HCT116 (cell line): Measurements from ENCODE around the gene SMURF1. TPM values are rescaled to one million over a fixed set of nuclear protein-coding genes. Genes with fewer than 3 reads are reported as not detected.

ENCODE experiments used
- ATAC-seq: fragments of 200-7000 bp; cut with Tn5 transposase; 2 replicates; pipeline ENCODE4 v1.9.1; 2020; ENCODE audit warnings: mild to moderate bottlenecking, moderate library complexity
- BruUV-seq: library from RNA; stranded (reverse); fragments of 400-500 nt; replicated peaks from 2 replicates; lab custom pipeline; 2021; lab: Mats Ljungman, UMichigan
- CTCF ChIA-PET: fragments of 300-600 bp; sonication (Branson Sonifier 250); formaldehyde crosslinking; loops from one replicate; lab custom pipeline; 2021; ENCODE audit warnings: antibody characterized with exemption; lab: Charles Lee
- POLR2A ChIA-PET: fragments of 300-600, 350-600 bp; sonication (Branson Sonifier 250); formaldehyde crosslinking; loops from one replicate; lab custom pipeline; 2021; ENCODE audit warnings: antibody characterized with exemption; lab: Charles Lee
- RAD21 ChIA-PET, 2 experiments: fragments of 300-600 bp; sonication (Branson Sonifier 250); formaldehyde crosslinking; loops; one replicate each; lab custom pipeline; 2023; ENCODE audit warnings: low total read pairs in 2 of 2; ENCODE audit not compliant: uncharacterized antibody in 2 of 2, unreplicated experiment in 2 of 2, low non-redundant PET in 1 of 2; lab: Charles Lee
- DNase-seq: peaks from one replicate; pipeline ENCODE4 v3.0.0-alpha.2; 2010; ENCODE audit warnings: low read depth, low spot score
- H2AFZ ChIP-seq: fragments of 200-600 bp; shearing (Covaris generic), sonication (generic); 2 replicates; pipeline ENCODE4 v1.6.1; 2017; ENCODE audit warnings: low read depth, mixed run types, mixed read lengths, antibody characterized with exemption, low read length; ENCODE audit not compliant: poor library complexity, severe bottlenecking
- H3K27ac ChIP-seq: 2 replicates; pipeline ENCODE4 v1.5.1; 2012; ENCODE audit warnings: low read depth, low read length
- H3K27me3 ChIP-seq: fragments of 200-600 bp; sonication (generic); 2 replicates; pipeline ENCODE4 v1.6.1; 2016; ENCODE audit warnings: mixed run types, low read length, mixed read lengths; ENCODE audit not compliant: insufficient read depth
- H3K36me3 ChIP-seq, 2 experiments: fragments of 200-500 bp in 1 of 2; fragments of 200-600 bp in 1 of 2; sonication (Bioruptor generic) in 1 of 2; sonication (generic) in 1 of 2; 2 replicates each; pipeline versions ENCODE4 v1.5.1 to v1.6.1; 2014 to 2016; ENCODE audit warnings: low read length in 2 of 2, inconsistent platforms in 1 of 2, mixed read lengths in 1 of 2, mixed run types in 1 of 2; ENCODE audit not compliant: insufficient read depth in 2 of 2, control insufficient read depth in 1 of 2
- H3K4me1 ChIP-seq, 2 experiments: fragments of 200-600 bp in 1 of 2; sonication (generic) in 1 of 2; 2 replicates each; pipeline versions ENCODE4 v1.5.1 to v1.6.1; 2012 to 2017; ENCODE audit warnings: low read length in 2 of 2, inconsistent platforms in 1 of 2, mild to moderate bottlenecking in 1 of 2, mixed read lengths in 1 of 2, mixed run types in 1 of 2, moderate library complexity in 1 of 2; ENCODE audit not compliant: insufficient read depth in 2 of 2, control insufficient read depth in 1 of 2
- H3K4me2 ChIP-seq: fragments of 200-600 bp; sonication (generic); 2 replicates; pipeline ENCODE4 v1.6.1; 2017; ENCODE audit warnings: mixed run types, low read length, mixed read lengths
- H3K4me3 ChIP-seq, 2 experiments: fragments of 200-600 bp in 1 of 2; sonication (generic) in 1 of 2; replicated peaks in 1 of 2; 2 replicates each; pipeline ENCODE4 v1.5.1; 2011 to 2016; ENCODE audit warnings: low read length in 2 of 2, control low read depth in 1 of 2, low read depth in 1 of 2, mild to moderate bottlenecking in 1 of 2, mixed read lengths in 1 of 2, mixed run types in 1 of 2
- H3K79me2 ChIP-seq: fragments of 200-600 bp; sonication (generic); 2 replicates; pipeline ENCODE4 v1.6.1; 2017; ENCODE audit warnings: mild to moderate bottlenecking, mixed run types, low read length, moderate library complexity, mixed read lengths; ENCODE audit not compliant: insufficient read depth
- H3K9ac ChIP-seq: fragments of 200-600 bp; sonication (generic); 2 replicates; pipeline ENCODE4 v1.6.1; 2016; ENCODE audit warnings: low read length, mixed read lengths
- H3K9me2 ChIP-seq: fragments of 200-600 bp; sonication (generic), shearing (Covaris generic); 2 replicates; pipeline ENCODE4 v1.6.1; 2017; ENCODE audit warnings: mixed run types, mild to moderate bottlenecking, moderate library complexity; ENCODE audit not compliant: insufficient read depth
- H3K9me3 ChIP-seq, 2 experiments: fragments of 200-500 bp in 1 of 2; fragments of 200-600 bp in 1 of 2; sonication (Bioruptor generic) in 1 of 2; sonication (generic) in 1 of 2; 2 replicates each; pipeline ENCODE4 v1.6.1; 2014 to 2017; ENCODE audit warnings: low read length in 2 of 2, mixed read lengths in 2 of 2, inconsistent platforms in 1 of 2, low read depth in 1 of 2, mild to moderate bottlenecking in 1 of 2, mixed run types in 1 of 2, moderate library complexity in 1 of 2; ENCODE audit not compliant: control insufficient read depth in 1 of 2, insufficient read depth in 1 of 2
- H4K20me1 ChIP-seq: fragments of 200-600 bp; sonication (generic), shearing (Covaris generic); 2 replicates; pipeline ENCODE4 v1.6.1; 2017; ENCODE audit warnings: mixed run types, mild to moderate bottlenecking, moderate library complexity; ENCODE audit not compliant: insufficient read depth
- POLR2AphosphoS5 ChIP-seq: IDR thresholded peaks from 2 replicates; pipeline ENCODE4 v1.6.1; 2011; ENCODE audit warnings: mild to moderate bottlenecking, low read depth, low read length, moderate library complexity
- SIN3A ChIP-seq: IDR thresholded peaks from 2 replicates; pipeline ENCODE4 v1.6.1; 2012; ENCODE audit warnings: low read depth
- SRF ChIP-seq: IDR thresholded peaks from 2 replicates; pipeline ENCODE4 v1.6.1; 2012; ENCODE audit warnings: low read depth
- intact Hi-C: fragments of 100-400 bp; cut with micrococcal nuclease; formaldehyde crosslinking; loops from 2 replicates; pipeline ENCODE4 v1.10.0; 2022
- total RNA-seq: library from RNA; stranded (reverse); gene quantifications from one replicate; pipeline ENCODE4 v1.2.1, GENCODE V29; 2021; ENCODE audit not compliant: unreplicated experiment
- TF ChIP-seq, protein P1 (sequence below): IDR thresholded peaks from 2 replicates; pipeline ENCODE4 v1.6.1; 2012; ENCODE audit warnings: low read depth
- TF ChIP-seq, protein P2 (sequence below): IDR thresholded peaks from 2 replicates; pipeline ENCODE4 v1.6.1; 2012
- TF ChIP-seq, protein P3 (sequence below), 3 experiments: fragments of 200-600 bp in 1 of 3; sonication (generic) in 1 of 3; IDR thresholded peaks in 2 of 3; conservative IDR thresholded peaks in 1 of 3; 2 replicates each; pipeline ENCODE4 v1.5.1; 2012 to 2017; ENCODE audit warnings: low read depth in 2 of 3, low read length in 2 of 3, antibody characterized with exemption in 1 of 3, borderline replicate concordance in 1 of 3, control low read depth in 1 of 3, mild to moderate bottlenecking in 1 of 3, mixed read lengths in 1 of 3, mixed run types in 1 of 3, moderate library complexity in 1 of 3; ENCODE audit not compliant: insufficient read depth in 1 of 3

SMURF1 gene
- total RNA-seq, 1 experiment from 2014 or later, result 24.6 TPM

DNA sequence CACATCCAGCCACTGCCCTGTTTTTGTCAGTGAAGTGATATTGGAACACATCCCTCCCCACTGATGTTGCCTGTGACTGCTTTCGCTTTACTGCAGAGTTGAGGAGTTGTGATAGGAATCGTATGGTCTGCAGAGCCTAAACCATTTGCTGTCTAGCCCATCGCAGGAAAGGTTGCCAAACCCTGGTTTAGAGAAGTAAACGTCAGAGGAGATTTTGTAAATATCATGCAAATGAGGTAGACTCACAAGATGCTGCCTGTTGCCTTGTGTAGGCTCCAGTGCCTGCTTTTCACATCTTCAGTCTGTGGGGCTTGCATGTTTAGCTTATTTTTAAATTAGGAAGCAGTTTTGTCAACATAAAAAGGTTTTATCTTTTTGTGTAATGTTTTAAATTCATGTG is 158.5 kb downstream of the SMURF1 start:
- Histone ChIP-seq H2AFZ (no peak overlapping the region), H3K9ac (no peak overlapping the region), H3K36me3 (peaks cover 42 to 62% of the 10 kb centered on the region in 2 experiments), H3K9me2 (no peaks in the 10 kb centered on the region), H4K20me1 (no peaks in the 10 kb centered on the region), H3K79me2 (peaks cover 7% of the 10 kb centered on the region; the same call in 1 of the 2 replicates), H3K4me1 (no peaks in the 10 kb centered on the region), H3K9me3 (no peaks in the 10 kb centered on the region), H3K27me3 (no peaks in the 10 kb centered on the region), H3K27ac (no peak overlapping the region), H3K4me3 (no peak overlapping the region), H3K4me2 (no peak overlapping the region)
- DNase-seq (no peak), ATAC-seq (no peak)
- intact Hi-C loops, result no loop called here
- ChIA-PET RAD21 (no interaction called here), POLR2A (no interaction called here), CTCF (no interaction called here)
- TF ChIP-seq, protein P1, sequence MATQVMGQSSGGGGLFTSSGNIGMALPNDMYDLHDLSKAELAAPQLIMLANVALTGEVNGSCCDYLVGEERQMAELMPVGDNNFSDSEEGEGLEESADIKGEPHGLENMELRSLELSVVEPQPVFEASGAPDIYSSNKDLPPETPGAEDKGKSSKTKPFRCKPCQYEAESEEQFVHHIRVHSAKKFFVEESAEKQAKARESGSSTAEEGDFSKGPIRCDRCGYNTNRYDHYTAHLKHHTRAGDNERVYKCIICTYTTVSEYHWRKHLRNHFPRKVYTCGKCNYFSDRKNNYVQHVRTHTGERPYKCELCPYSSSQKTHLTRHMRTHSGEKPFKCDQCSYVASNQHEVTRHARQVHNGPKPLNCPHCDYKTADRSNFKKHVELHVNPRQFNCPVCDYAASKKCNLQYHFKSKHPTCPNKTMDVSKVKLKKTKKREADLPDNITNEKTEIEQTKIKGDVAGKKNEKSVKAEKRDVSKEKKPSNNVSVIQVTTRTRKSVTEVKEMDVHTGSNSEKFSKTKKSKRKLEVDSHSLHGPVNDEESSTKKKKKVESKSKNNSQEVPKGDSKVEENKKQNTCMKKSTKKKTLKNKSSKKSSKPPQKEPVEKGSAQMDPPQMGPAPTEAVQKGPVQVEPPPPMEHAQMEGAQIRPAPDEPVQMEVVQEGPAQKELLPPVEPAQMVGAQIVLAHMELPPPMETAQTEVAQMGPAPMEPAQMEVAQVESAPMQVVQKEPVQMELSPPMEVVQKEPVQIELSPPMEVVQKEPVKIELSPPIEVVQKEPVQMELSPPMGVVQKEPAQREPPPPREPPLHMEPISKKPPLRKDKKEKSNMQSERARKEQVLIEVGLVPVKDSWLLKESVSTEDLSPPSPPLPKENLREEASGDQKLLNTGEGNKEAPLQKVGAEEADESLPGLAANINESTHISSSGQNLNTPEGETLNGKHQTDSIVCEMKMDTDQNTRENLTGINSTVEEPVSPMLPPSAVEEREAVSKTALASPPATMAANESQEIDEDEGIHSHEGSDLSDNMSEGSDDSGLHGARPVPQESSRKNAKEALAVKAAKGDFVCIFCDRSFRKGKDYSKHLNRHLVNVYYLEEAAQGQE, result no peak
- TF ChIP-seq, protein P2, sequence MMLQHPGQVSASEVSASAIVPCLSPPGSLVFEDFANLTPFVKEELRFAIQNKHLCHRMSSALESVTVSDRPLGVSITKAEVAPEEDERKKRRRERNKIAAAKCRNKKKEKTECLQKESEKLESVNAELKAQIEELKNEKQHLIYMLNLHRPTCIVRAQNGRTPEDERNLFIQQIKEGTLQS, result no peak
- no peak for TF ChIP-seq SIN3A
- TF ChIP-seq SRF, result no peak
- TF ChIP-seq POLR2AphosphoS5, result no peak
- TF ChIP-seq, protein P3, sequence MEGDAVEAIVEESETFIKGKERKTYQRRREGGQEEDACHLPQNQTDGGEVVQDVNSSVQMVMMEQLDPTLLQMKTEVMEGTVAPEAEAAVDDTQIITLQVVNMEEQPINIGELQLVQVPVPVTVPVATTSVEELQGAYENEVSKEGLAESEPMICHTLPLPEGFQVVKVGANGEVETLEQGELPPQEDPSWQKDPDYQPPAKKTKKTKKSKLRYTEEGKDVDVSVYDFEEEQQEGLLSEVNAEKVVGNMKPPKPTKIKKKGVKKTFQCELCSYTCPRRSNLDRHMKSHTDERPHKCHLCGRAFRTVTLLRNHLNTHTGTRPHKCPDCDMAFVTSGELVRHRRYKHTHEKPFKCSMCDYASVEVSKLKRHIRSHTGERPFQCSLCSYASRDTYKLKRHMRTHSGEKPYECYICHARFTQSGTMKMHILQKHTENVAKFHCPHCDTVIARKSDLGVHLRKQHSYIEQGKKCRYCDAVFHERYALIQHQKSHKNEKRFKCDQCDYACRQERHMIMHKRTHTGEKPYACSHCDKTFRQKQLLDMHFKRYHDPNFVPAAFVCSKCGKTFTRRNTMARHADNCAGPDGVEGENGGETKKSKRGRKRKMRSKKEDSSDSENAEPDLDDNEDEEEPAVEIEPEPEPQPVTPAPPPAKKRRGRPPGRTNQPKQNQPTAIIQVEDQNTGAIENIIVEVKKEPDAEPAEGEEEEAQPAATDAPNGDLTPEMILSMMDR (IDR thresholded peaks at IDR 0.05 in 2 of 3, conservative IDR thresholded peaks at IDR 0.05 in 1 of 3; ENCODE audit: borderline replicate concordance in 1 of 3, insufficient read depth in 1 of 3, low read depth in 2 of 3, low read length in 2 of 3), result no peak
- BruUV-seq, result no TSS peak
